Retinal pigment epithelial cell (primary cell): Measurements from ENCODE around the gene GLRX.

ENCODE experiments used
- DNase-seq: peaks from one replicate; pipeline ENCODE4 v3.0.0-alpha.2; 2010; ENCODE audit warnings: low read depth
- H3K4me3 ChIP-seq: 2 replicates; pipeline ENCODE4 v1.5.1; 2011; ENCODE audit warnings: mild to moderate bottlenecking, low read length, control low read depth, moderate library complexity
- CTCF ChIP-seq: conservative IDR thresholded peaks from 2 replicates; pipeline ENCODE4 v1.5.1; 2011; ENCODE audit warnings: low read depth, low read length, control low read depth, inconsistent platforms

The GLRX gene

GRCh38 chr5:95797301-95797700, 25.2 kb downstream of the GLRX start:
- H3K4me3 ChIP-seq: no peak overlapping the region
- TF ChIP-seq CTCF: no peak
- no peak for DNase-seq

- no peak overlapping the region for H3K4me3 ChIP-seq
- TF ChIP-seq CTCF: no peak
- peak; percentile 61 for DNase-seq
These were observed 28.4 kb downstream of the GLRX start for GRCh38 chr5:95794070-95794516.

- DNase-seq: no peak
- no peak overlapping the region for H3K4me3 ChIP-seq
- no peak for TF ChIP-seq CTCF
These were observed 30.8 kb downstream of the GLRX start for GRCh38 chr5:95791751-95792150.

GRCh38 chr5:95788493-95788892, 34.0 kb downstream of the GLRX start:
- no peak for DNase-seq
- no peak for TF ChIP-seq CTCF
- no peak overlapping the region for H3K4me3 ChIP-seq

GRCh38 chr5:95786821-95787418, 35.6 kb downstream of the GLRX start:
- H3K4me3 ChIP-seq: no peak overlapping the region
- DNase-seq: no peak
- no peak for TF ChIP-seq CTCF

- TF ChIP-seq CTCF: no peak
- H3K4me3 ChIP-seq: no peak overlapping the region
- DNase-seq: no peak
These were observed 37.8 kb downstream of the GLRX start for GRCh38 chr5:95784514-95785302.

- no peak overlapping the region for H3K4me3 ChIP-seq
- TF ChIP-seq CTCF: no peak
- DNase-seq: no peak
These were observed 38.9 kb downstream of the GLRX start for GRCh38 chr5:95783661-95784060.
